Right lobe of liver (tissue), 6 donors: Measurements from ENCODE around the gene ZNF778. TPM values are rescaled to one million over a fixed set of nuclear protein-coding genes. Genes with fewer than 3 reads are reported as not detected.
A peak's percentile ranks its signal among the peaks of the same experiment; 100 is the strongest.

Source experiments
- ATAC-seq, 4 donors: fragments of 200-7000 bp; cut with Tn5 transposase; one replicate each; pipeline ENCODE4 v1.9.1; 2020; ENCODE audit warnings: mild to moderate bottlenecking in 4 of 4, moderate library complexity in 4 of 4
- DNase-seq, 3 donors: peaks; one replicate each; pipeline ENCODE4 v3.0.0-alpha.2; 2020
- H3K27ac ChIP-seq, 3 donors: fragments of 200-600 bp; one replicate each; pipeline ENCODE4 v1.8.0; 2022
- H3K27me3 ChIP-seq, 2 donors: fragments of 200-600 bp; one replicate each; pipeline ENCODE4 v1.8.0; 2022
- H3K36me3 ChIP-seq, 4 donors: fragments of 200-600 bp; sonication (generic) in 1 of 4; one replicate each; pipeline versions ENCODE4 v1.5.1 to v1.8.0; 2017 to 2022; ENCODE audit warnings: control low read depth in 1 of 4
- H3K4me1 ChIP-seq, 4 donors: fragments of 200-600 bp; sonication (generic) in 1 of 4; one replicate each; pipeline versions ENCODE4 v1.5.1 to v1.8.0; 2017 to 2022; ENCODE audit warnings: control low read depth in 1 of 4
- H3K4me3 ChIP-seq, 3 donors: fragments of 200-600 bp; one replicate each; pipeline ENCODE4 v1.8.0; 2022
- H3K9me3 ChIP-seq, 4 donors: fragments of 200-600 bp; sonication (generic) in 1 of 4; one replicate each; pipeline versions ENCODE4 v1.5.1 to v1.8.0; 2017 to 2022; ENCODE audit warnings: control low read depth in 1 of 4
- CTCF ChIP-seq, 4 donors: fragments of 200-600 bp in 3 of 4; fragments of 450-650 bp in 1 of 4; IDR thresholded peaks; one replicate each; pipeline versions ENCODE4 v1.5.1 to v1.8.0; 2016 to 2022; ENCODE audit warnings: antibody characterized with exemption in 4 of 4, mild to moderate bottlenecking in 2 of 4
- POLR2A ChIP-seq: fragments of 450-650 bp; IDR thresholded peaks from one replicate; pipeline ENCODE4 v1.6.1; 2017; ENCODE audit warnings: antibody characterized with exemption, mild to moderate bottlenecking
- WGBS: methylation state at CpG from one replicate; pipeline ENCODE4 v1.1.6; 2018; ENCODE audit warnings: low coverage, low lambda C conversion rate; ENCODE audit not compliant: insufficient coverage; ENCODE audit errors: missing lambda C conversion rate; 5-methylcytosine and 5-hydroxymethylcytosine counted together
- intact Hi-C, 2 donors: fragments of 100-400 bp; cut with DNase I; formaldehyde crosslinking; loops; one replicate each; pipeline versions ENCODE4 v1.11.2 to v1.14.1; 2022
- long read RNA-seq: library from polyadenylated mRNA; unstranded; transcript quantifications from one replicate; pipeline ENCODE4 v2.0.0, GENCODE V29; 2019
- total RNA-seq, 6 experiments: library from RNA; depleted of rRNA in 2 of 6; stranded (reverse); fragments of >200 nt in 2 of 6; fragmentation: NEBNext Ultra II Directional in 3 of 6; extraction: Animal tissue kit (Norgen Biotek cat#: 25700) in 3 of 6; gene quantifications; one replicate each; pipeline versions ENCODE4 v1.1.0 to v1.2.4, GENCODE V29; 2016 to 2023
- donor health status: DM: no; HTN: yes; CAD: no.
- donor health status: DM: no; HTN: no; CAD: no.
- donor health status: DM: no; HTN: no; CAD: no.
- donor health status: DM: no; HTN: yes; CAD: no.
- donor health status: DM: no; HTN: yes; CAD: no.

The ZNF778 gene
- total RNA-seq: 10 to 100 TPM in 1 of 6 experiments, 1 to 10 TPM in 5; 2.3 to 11.2 (median 3.1) TPM
- long read RNA-seq, partial matches to known transcripts: 1 of 1 reads
- long read RNA-seq, other reads (novel, unspliced or antisense): 0 of 1 reads

- peak within 1 kb of the TSS; percentile 86 to 95 (median 90) for H3K27ac ChIP-seq
- peak within 1 kb of the TSS; percentile 85 to 99 (median 91) for H3K4me3 ChIP-seq
- peaks cover 0 to 15% (median 1%) of the 10 kb centered on the region in 4 donors for H3K36me3 ChIP-seq
- peaks cover 0 to 22% (median 5%) of the 10 kb centered on the region in 4 donors for H3K4me1 ChIP-seq
- H3K27me3 ChIP-seq: no peaks in the 10 kb centered on the region
- DNase-seq (peak; percentile 85 to 92 (median 86)), ATAC-seq (peak; percentile 92 to 95 (median 92))
- intact Hi-C loops: no loop called here
- peak; percentile 67 for TF ChIP-seq POLR2A
- no peak for TF ChIP-seq CTCF (IDR thresholded peaks at IDR 0.05)
- no peaks in the 10 kb centered on the region for H3K9me3 ChIP-seq
- WGBS: 0% methylated on average over 28 of the region's 91 CpGs
Observed at GRCh38 chr16:89217388-89218191, at the start of gene ZNF778. TSS of gene ZNF778 (plus strand) at chr16:89217703. CDS start at chr16:89221128, 3,425 bp downstream.

- no peak for TF ChIP-seq POLR2A
- ATAC-seq (no peak), DNase-seq (peak in 1 of 3 donors; percentile 49)
- H3K9me3 ChIP-seq: no peaks in the 10 kb centered on the region
- H3K4me1 ChIP-seq: peaks cover 0 to 8% (median 0%) of the 10 kb centered on the region in 4 donors
- H3K4me3 ChIP-seq: no peak overlapping the region
- H3K27me3 ChIP-seq: peaks cover 0 to 9% of the 10 kb centered on the region in 2 donors
- no peak overlapping the region for H3K27ac ChIP-seq
- no peaks in the 10 kb centered on the region for H3K36me3 ChIP-seq
- WGBS: 24% methylated on average over 4 of the region's 23 CpGs
- intact Hi-C loops: loop anchor here in 1 of 2 donors (5.0 to 10.0 kb wide), 3 partner anchors 154 to 354 kb away; partner anchors contain the start of gene APRT
Observed at GRCh38 chr16:89168381-89169189, 48.9 kb upstream of the ZNF778 start.

- Histone ChIP-seq H3K36me3 (no peaks in the 10 kb centered on the region), H3K27ac (no peak overlapping the region), H3K27me3 (peaks cover 0 to 9% of the 10 kb centered on the region in 2 donors), H3K9me3 (no peaks in the 10 kb centered on the region), H3K4me1 (peaks cover 0 to 8% (median 0%) of the 10 kb centered on the region in 4 donors), H3K4me3 (no peak overlapping the region)
- ATAC-seq (no peak), DNase-seq (no peak)
- TF ChIP-seq CTCF (IDR thresholded peaks at IDR 0.05): no peak
- TF ChIP-seq POLR2A: no peak
- 10% methylated on average over 2 of the region's 14 CpGs for WGBS
- intact Hi-C loops: loop anchor here in 1 of 2 donors (5.0 to 10.0 kb wide), 3 partner anchors 155 to 355 kb away; partner anchors contain the start of gene APRT
Observed at GRCh38 chr16:89169778-89170177, 47.7 kb upstream of the ZNF778 start.

- peaks cover 0 to 9% of the 10 kb centered on the region in 2 donors for H3K27me3 ChIP-seq
Observed at GRCh38 chr16:89170346-89171215, 46.9 kb upstream of the ZNF778 start.

More at GRCh38 chr16:89170346-89171215, 46.9 kb upstream of the ZNF778 start:
- no peak for ATAC-seq
- Histone ChIP-seq H3K36me3 (no peaks in the 10 kb centered on the region), H3K27ac (no peak overlapping the region), H3K9me3 (no peaks in the 10 kb centered on the region), H3K4me3 (no peak overlapping the region), H3K4me1 (peaks cover 0 to 8% (median 0%) of the 10 kb centered on the region in 4 donors)
- 6% methylated on average over 12 of the region's 34 CpGs for WGBS
- intact Hi-C loops: no loop called here
- DNase-seq: peak in 1 of 3 donors; percentile 58
- TF ChIP-seq CTCF (IDR thresholded peaks at IDR 0.05) (no peak), POLR2A (no peak)
